Activated naive CD4-positive, alpha-beta T cell treated with anti-CD3 and anti-CD28 coated beads, Interleukin-2, amount 50 U/mL, for 72 hours (primary cell): ENCODE results near the gene MAPT. TPM values are rescaled to one million over a fixed set of nuclear protein-coding genes. Genes with fewer than 3 reads are reported as not detected.
A peak's percentile ranks its signal among the peaks of the same experiment; 100 is the strongest.
"Not testable (repeated sequence)": the region's sequence is repeated elsewhere in the genome, so short reads cannot be mapped to it uniquely, and the experiment has no call there.

Experiments used
- ATAC-seq, 2 donors: fragments of 150-1000 bp; cut with Tn5 transposase; 2 replicates each; pipeline ENCODE4 v1.10.0; 2021; ENCODE audit warnings: mild to moderate bottlenecking in 2 of 2, moderate library complexity in 2 of 2
- DNase-seq, 2 donors: peaks; one replicate each; pipeline ENCODE4 v3.0.0; 2021 to 2022; ENCODE audit warnings: low spot score in 2 of 2
- H3K27ac Mint-ChIP-seq, 2 donors: one replicate each; pipeline ENCODE4 v1.8.0; 2022; ENCODE audit warnings: mild to moderate bottlenecking in 2 of 2, mixed read lengths in 2 of 2
- H3K36me3 Mint-ChIP-seq, 2 donors: one replicate each; pipeline ENCODE4 v1.8.0; 2022; ENCODE audit warnings: mixed read lengths in 2 of 2
- H3K9me3 Mint-ChIP-seq, 2 donors: one replicate each; pipeline ENCODE4 v1.8.0; 2022; ENCODE audit warnings: mixed read lengths in 2 of 2
- total RNA-seq, 2 donors: library from RNA; stranded (reverse); gene quantifications; one replicate each; pipeline ENCODE4 v1.2.3, GENCODE V29; 2022

The MAPT gene
- total RNA-seq, 2 donors from 2014 or later, result 0.57 to 2.2 TPM

GRCh38 chr17:45930420-45930951, 36.1 kb downstream of the MAPT start:
- DNase-seq, result no peak
- no peak overlapping the region for H3K27ac Mint-ChIP-seq
- ATAC-seq, result no peak
- H3K36me3 Mint-ChIP-seq, result peaks cover 0 to 5% of the 10 kb centered on the region in 2 donors
- H3K9me3 Mint-ChIP-seq, result peaks cover 0 to 5% of the 10 kb centered on the region in 2 donors

- ATAC-seq (no peak), DNase-seq (no peak)
- Mint-ChIP-seq H3K36me3 (peaks cover 0 to 5% of the 10 kb centered on the region in 2 donors), H3K27ac (no peak overlapping the region), H3K9me3 (peaks cover 0 to 5% of the 10 kb centered on the region in 2 donors)
These were observed 37.3 kb downstream of the MAPT start for GRCh38 chr17:45931677-45932076.

GRCh38 chr17:45934044-45934979, 40.0 kb downstream of the MAPT start:
- ATAC-seq (no peak), DNase-seq (no peak)
- Mint-ChIP-seq H3K9me3 (no peaks in the 10 kb centered on the region), H3K27ac (no peak overlapping the region), H3K36me3 (no peaks in the 10 kb centered on the region)

GRCh38 chr17:45935197-45935709, 40.9 kb downstream of the MAPT start:
- Mint-ChIP-seq H3K27ac (peak overlapping the region in 1 of 2 donors; percentile 50), H3K9me3 (no peaks in the 10 kb centered on the region), H3K36me3 (no peaks in the 10 kb centered on the region)
- ATAC-seq, result no peak
- DNase-seq, result no peak

- no peak overlapping the region for H3K27ac Mint-ChIP-seq
- ATAC-seq, result no peak
- no peaks in the 10 kb centered on the region for H3K36me3 Mint-ChIP-seq
- DNase-seq, result no peak
- H3K9me3 Mint-ChIP-seq, result no peaks in the 10 kb centered on the region
These were observed 41.6 kb downstream of the MAPT start for GRCh38 chr17:45935710-45936509.

GRCh38 chr17:45936610-45937009, 42.3 kb downstream of the MAPT start:
- no peaks in the 10 kb centered on the region for H3K9me3 Mint-ChIP-seq
- DNase-seq (no peak), ATAC-seq (no peak)
- no peaks in the 10 kb centered on the region for H3K36me3 Mint-ChIP-seq
- no peak overlapping the region for H3K27ac Mint-ChIP-seq

- not testable (repeated sequence) for H3K27ac Mint-ChIP-seq, DNase-seq, ATAC-seq
These were observed 42.8 kb downstream of the MAPT start for GRCh38 chr17:45937186-45937585.

GRCh38 chr17:45939395-45939794, 45.0 kb downstream of the MAPT start:
- no peak overlapping the region for H3K27ac Mint-ChIP-seq
- H3K36me3 Mint-ChIP-seq, result no peaks in the 10 kb centered on the region
- ATAC-seq (no peak), DNase-seq (no peak)
- no peaks in the 10 kb centered on the region for H3K9me3 Mint-ChIP-seq

More at GRCh38 chr17:45937186-45937585, 42.8 kb downstream of the MAPT start:
- not testable (repeated sequence) for H3K9me3 Mint-ChIP-seq, H3K36me3 Mint-ChIP-seq

- Mint-ChIP-seq H3K27ac (no peak overlapping the region), H3K9me3 (no peaks in the 10 kb centered on the region), H3K36me3 (no peaks in the 10 kb centered on the region)
- ATAC-seq (no peak), DNase-seq (no peak)
These were observed 45.9 kb downstream of the MAPT start for GRCh38 chr17:45940293-45940692.

GRCh38 chr17:45940826-45941225, 46.5 kb downstream of the MAPT start:
- DNase-seq (no peak), ATAC-seq (no peak)
- H3K9me3 Mint-ChIP-seq, result no peaks in the 10 kb centered on the region
- no peaks in the 10 kb centered on the region for H3K36me3 Mint-ChIP-seq
- no peak overlapping the region for H3K27ac Mint-ChIP-seq

- no peak overlapping the region for H3K27ac Mint-ChIP-seq
- DNase-seq (no peak), ATAC-seq (no peak)
- H3K36me3 Mint-ChIP-seq, result no peaks in the 10 kb centered on the region
- H3K9me3 Mint-ChIP-seq, result no peaks in the 10 kb centered on the region
These were observed 47.0 kb downstream of the MAPT start for GRCh38 chr17:45941395-45941794.

GRCh38 chr17:45942284-45942683, 47.9 kb downstream of the MAPT start:
- Mint-ChIP-seq H3K27ac (no peak overlapping the region), H3K9me3 (no peaks in the 10 kb centered on the region), H3K36me3 (no peaks in the 10 kb centered on the region)
- DNase-seq (no peak), ATAC-seq (no peak)

GRCh38 chr17:45946841-45947256, 52.5 kb downstream of the MAPT start:
- ATAC-seq (no peak), DNase-seq (no peak)
- Mint-ChIP-seq H3K36me3 (no peaks in the 10 kb centered on the region), H3K27ac (no peak overlapping the region), H3K9me3 (no peaks in the 10 kb centered on the region)

- Mint-ChIP-seq H3K9me3 (no peaks in the 10 kb centered on the region), H3K36me3 (no peaks in the 10 kb centered on the region), H3K27ac (no peak overlapping the region)
- DNase-seq (no peak), ATAC-seq (no peak)
These were observed 54.1 kb downstream of the MAPT start for GRCh38 chr17:45948498-45948880.

GRCh38 chr17:45948881-45949624, 54.7 kb downstream of the MAPT start:
- DNase-seq (peak; percentile 75 to 76), ATAC-seq (peak; percentile 96 to 97)
- Mint-ChIP-seq H3K9me3 (no peaks in the 10 kb centered on the region), H3K27ac (no peak overlapping the region), H3K36me3 (no peaks in the 10 kb centered on the region)

GRCh38 chr17:45949755-45950320, 55.5 kb downstream of the MAPT start:
- no peaks in the 10 kb centered on the region for H3K36me3 Mint-ChIP-seq
- no peaks in the 10 kb centered on the region for H3K9me3 Mint-ChIP-seq
- H3K27ac Mint-ChIP-seq, result no peak overlapping the region
- no peak for ATAC-seq
- DNase-seq, result no peak
